22Rv1 (cell line): ENCODE data around the gene GRIK1.

Experiments
- H3K27ac ChIP-seq: fragments of 450-650 bp; 2 replicates; pipeline ENCODE4 v1.5.1; 2017
- CTCF ChIP-seq: fragments of 450-650 bp; IDR thresholded peaks from 2 replicates; pipeline ENCODE4 v1.5.1; 2017; ENCODE audit warnings: mild to moderate bottlenecking
- ZFX ChIP-seq: fragments of 450-650 bp; IDR thresholded peaks from 2 replicates; pipeline ENCODE4 v1.6.1; 2017; ENCODE audit warnings: antibody characterized with exemption, borderline replicate concordance

GRIK1 gene

GRCh38 chr21:29580732-29581285 is 359.0 kb downstream of the GRIK1 start:
- no peak for TF ChIP-seq CTCF
- TF ChIP-seq ZFX = no peak

GRCh38 chr21:29578306-29578705 is 361.5 kb downstream of the GRIK1 start:
- H3K27ac ChIP-seq = no peak overlapping the region
- TF ChIP-seq CTCF = no peak

More at GRCh38 chr21:29580732-29581285, 359.0 kb downstream of the GRIK1 start:
- H3K27ac ChIP-seq = no peak overlapping the region

GRCh38 chr21:29571949-29572348 is 367.8 kb downstream of the GRIK1 start:
- no peak overlapping the region for H3K27ac ChIP-seq
- TF ChIP-seq ZFX = no peak
- no peak for TF ChIP-seq CTCF

GRCh38 chr21:29568020-29568697 is 371.6 kb downstream of the GRIK1 start:
- TF ChIP-seq CTCF (no peak), ZFX (no peak)
- H3K27ac ChIP-seq = no peak overlapping the region

- H3K27ac ChIP-seq = no peak overlapping the region
- no peak for TF ChIP-seq ZFX
- TF ChIP-seq CTCF = no peak
These were observed 381.7 kb downstream of the GRIK1 start for GRCh38 chr21:29557931-29558725.

- no peak overlapping the region for H3K27ac ChIP-seq
- TF ChIP-seq CTCF (no peak), ZFX (no peak)
These were observed 382.6 kb downstream of the GRIK1 start for GRCh38 chr21:29557200-29557599.

GRCh38 chr21:29555601-29556000 is 384.2 kb downstream of the GRIK1 start:
- no peak overlapping the region for H3K27ac ChIP-seq
- no peak for TF ChIP-seq CTCF
- TF ChIP-seq ZFX = no peak
